Right renal pelvis (tissue), 4 donors: ENCODE data around the gene CACNA1C. TPM values are rescaled to one million over a fixed set of nuclear protein-coding genes. Genes with fewer than 3 reads are reported as not detected.

ENCODE experiments used
- DNase-seq, 4 donors: peaks; one replicate each; pipeline ENCODE4 v3.0.0-alpha.2; 2013; ENCODE audit warnings: low read depth in 4 of 4, low spot score in 3 of 4, missing footprints in 1 of 4
- polyA plus RNA-seq, 4 donors: library from polyadenylated mRNA; unstranded; fragments of 120-200 nt; gene quantifications; one replicate each; pipeline ENCODE4 v1.2.1, GENCODE V29; 2013; ENCODE audit not compliant: insufficient read length in 4 of 4

Gene CACNA1C
- polyA plus RNA-seq, 4 donors: 7.6 to 8.6 (median 7.9) TPM

GRCh38 chr12:2642176-2642892 lies 589.5 kb downstream of the CACNA1C start:
- no peak for DNase-seq

- DNase-seq: no peak
Measured at GRCh38 chr12:2642896-2643425, 590.2 kb downstream of the CACNA1C start.

- no peak for DNase-seq
Measured at GRCh38 chr12:2643576-2644135, 590.9 kb downstream of the CACNA1C start.

GRCh38 chr12:2644683-2645405 lies 592.1 kb downstream of the CACNA1C start:
- DNase-seq: no peak

- DNase-seq: no peak
Measured at GRCh38 chr12:2645460-2645859, 592.7 kb downstream of the CACNA1C start.

GRCh38 chr12:2646341-2646740 lies 593.6 kb downstream of the CACNA1C start:
- DNase-seq: no peak

- DNase-seq: no peak
Measured at GRCh38 chr12:2647186-2647585, 594.4 kb downstream of the CACNA1C start.

GRCh38 chr12:2648406-2648805 lies 595.6 kb downstream of the CACNA1C start:
- DNase-seq: no peak

- no peak for DNase-seq
Measured at GRCh38 chr12:2649201-2650030, 596.6 kb downstream of the CACNA1C start.

- DNase-seq: no peak
Measured at GRCh38 chr12:2650261-2651067, 597.7 kb downstream of the CACNA1C start.

GRCh38 chr12:2651068-2651965 lies 598.5 kb downstream of the CACNA1C start:
- DNase-seq: no peak

GRCh38 chr12:2652011-2652400 lies 599.2 kb downstream of the CACNA1C start:
- no peak for DNase-seq

- no peak for DNase-seq
Measured at GRCh38 chr12:2652401-2653081, 599.8 kb downstream of the CACNA1C start.

- DNase-seq: no peak
Measured at GRCh38 chr12:2653461-2653965, 600.7 kb downstream of the CACNA1C start.

- no peak for DNase-seq
Measured at GRCh38 chr12:2654311-2654710, 601.5 kb downstream of the CACNA1C start.

GRCh38 chr12:2654741-2655140 lies 602.0 kb downstream of the CACNA1C start:
- DNase-seq: no peak

GRCh38 chr12:2662524-2662923 lies 609.7 kb downstream of the CACNA1C start:
- no peak for DNase-seq
